AG08396 (cell line): Measurements from ENCODE around the gene DERL3.

Experiments used
- DNase-seq: peaks from one replicate; pipeline ENCODE4 v3.0.0; 2012; ENCODE audit warnings: low spot score, mixed read lengths

The DERL3 gene

DNA sequence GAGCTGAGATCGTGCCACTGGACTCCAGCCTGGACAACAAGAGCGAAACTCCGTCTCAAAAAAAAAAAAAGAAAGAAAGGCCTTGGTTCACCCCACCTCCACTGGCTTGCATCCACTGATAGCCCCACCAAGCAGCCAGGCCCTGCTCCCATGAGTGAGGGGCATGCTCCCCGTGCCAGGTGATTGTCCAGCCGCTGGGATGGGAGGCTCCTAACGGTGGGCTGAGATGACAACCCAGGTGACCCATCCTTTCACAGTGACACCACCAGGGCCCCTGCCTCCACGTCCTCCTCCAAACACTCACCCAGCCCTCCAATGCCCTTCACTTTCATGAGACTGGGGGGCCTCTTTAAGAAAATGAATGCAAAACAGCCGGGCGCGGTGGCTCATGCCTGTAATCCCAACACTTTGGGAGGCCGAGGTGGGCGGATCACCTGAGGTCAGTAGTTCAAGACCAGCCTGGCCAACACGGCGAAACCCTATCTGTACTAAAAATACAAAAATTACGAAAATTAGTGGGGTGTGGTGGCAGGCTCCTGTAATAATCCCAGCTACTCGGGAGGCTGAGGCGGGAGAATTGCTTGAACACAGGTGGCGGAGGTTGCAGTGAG lies 8.6 kb upstream of the DERL3 start:
- no peak for DNase-seq

DNA sequence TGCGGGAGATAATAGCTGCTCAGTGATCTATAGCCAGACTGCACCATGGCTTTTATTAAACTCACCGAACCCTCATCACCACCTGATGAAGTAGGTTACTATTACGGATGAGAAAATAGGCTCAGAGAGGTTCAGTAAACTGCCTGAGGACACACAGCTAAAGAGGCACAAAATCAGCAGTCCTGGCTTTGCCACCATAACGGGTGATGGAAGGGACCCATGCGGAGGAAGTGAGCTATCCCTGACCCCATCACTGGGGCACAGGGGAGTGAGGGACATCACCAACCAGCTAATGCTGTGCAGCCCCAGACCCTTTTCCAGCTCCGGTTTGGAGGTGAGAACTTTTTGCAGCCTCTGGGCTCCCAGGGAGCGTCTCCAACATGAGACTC lies 7.3 kb upstream of the DERL3 start:
- no peak for DNase-seq

DNA sequence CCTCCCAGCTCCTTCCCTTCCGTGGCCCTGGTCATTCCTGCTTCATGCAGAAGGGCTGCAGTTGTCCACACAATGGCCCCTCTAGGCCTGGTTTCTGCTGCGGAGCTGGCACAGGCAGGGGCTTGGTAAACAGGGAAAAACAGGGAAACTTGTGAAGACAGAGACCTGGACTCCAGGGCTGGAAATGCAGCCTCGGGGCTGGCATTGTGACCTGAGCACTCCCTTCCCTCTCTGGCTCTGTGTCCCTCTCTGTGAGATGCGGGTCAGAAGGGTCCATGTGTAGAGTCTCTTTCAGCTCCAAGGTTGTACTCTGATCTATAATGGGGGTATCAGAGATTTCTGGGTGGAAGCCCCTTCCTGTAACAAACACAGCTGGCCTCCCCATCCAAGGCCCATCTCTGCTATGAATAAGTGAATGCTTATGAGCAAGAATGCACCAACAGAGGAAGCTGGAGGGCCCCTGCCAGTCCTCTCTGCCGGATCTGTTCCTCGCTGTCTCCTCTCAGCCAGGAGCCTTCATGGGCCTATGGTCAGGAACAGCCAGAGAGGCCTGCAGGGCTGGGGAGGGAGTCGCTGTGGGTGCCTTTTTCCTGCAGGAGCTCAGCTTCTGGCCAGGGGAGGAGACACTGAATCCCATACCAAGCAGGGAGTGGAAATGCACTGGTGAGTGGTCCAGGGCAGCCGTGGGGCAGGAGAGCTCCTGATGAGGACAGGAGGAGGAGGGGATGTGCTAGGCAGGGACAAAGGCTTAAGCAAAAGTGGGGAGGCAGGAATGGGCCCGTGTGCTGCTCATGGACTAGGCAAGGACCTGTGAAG lies 6.7 kb upstream of the DERL3 start:
- no peak for DNase-seq

DNA sequence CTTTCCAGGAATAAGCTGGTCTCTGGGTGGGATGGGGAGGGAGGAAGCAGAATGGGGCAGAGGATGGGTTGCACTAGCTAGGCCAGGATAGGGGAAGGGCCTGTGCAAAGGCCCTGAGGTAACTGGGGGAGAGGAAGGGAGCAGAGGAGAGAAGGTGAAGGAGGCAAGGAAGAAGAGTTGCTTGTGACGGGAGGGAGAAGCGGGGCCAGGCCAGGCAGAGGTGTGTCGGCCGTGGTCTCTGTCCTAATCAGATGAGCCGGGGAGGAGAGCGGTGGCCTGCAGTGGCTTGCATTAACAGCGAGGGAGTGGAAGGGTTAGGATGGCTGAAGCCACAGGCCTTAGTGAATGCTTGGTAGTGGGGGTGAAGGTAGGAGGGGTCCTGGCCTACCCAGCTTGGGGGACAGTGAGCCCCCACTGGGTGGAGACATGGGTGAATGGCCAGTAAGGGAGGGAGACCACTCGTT lies 6.0 kb upstream of the DERL3 start:
- no peak for DNase-seq

DNA sequence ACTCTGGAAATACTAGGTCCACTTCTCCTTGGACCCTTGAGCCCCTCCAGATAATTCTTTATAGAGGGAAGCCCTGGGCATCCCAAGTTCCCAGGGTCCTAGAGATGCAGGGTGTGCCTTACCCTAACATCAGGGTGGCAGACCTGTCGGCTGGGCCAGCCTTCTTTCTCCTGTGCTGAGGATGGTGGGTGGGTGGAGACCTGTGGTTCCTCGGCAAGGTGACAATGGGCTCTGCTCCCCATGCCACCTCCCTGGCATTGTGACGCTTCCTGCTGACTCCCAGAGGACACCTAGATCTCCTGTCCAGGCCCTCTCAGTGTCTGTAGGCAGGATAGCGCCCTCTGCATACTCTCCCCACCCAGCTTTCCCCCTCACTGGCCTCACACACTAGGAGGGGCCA lies 3.8 kb upstream of the DERL3 start:
- no peak for DNase-seq

DNA sequence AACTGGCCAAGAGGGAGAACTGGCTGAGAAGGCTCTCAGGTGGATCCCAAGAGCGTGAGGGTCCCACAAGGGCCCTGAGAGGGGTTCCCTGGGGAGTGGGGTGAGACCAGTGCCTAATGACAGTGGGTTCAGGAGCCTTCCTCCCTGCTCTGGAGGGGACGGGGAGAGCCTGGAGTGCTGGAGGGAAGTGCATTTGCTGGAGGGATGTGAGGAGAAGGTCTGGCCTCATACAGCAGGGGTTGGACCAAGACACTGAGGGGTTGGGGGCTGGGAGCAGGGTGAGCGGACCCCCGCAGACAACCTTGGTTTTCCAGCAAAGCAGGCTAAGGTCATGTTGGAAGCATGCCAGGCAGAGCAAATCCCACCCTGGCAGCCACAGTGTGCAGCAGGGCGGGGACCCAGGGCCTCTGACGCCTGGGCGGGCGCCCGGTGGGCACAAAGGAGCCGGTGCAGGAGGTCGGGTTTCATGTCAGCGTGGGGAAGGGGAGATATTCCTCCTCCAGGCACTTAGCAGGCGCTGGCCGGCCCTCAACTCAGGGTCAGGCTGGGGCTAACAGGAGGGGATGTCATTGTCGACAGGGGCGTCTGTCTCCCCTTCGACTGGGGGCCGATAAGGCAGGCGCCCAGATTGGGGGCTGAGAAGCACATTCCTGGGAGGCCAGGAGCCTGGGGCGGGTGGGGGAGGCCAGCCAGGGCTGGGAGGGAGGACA lies 3.1 kb upstream of the DERL3 start:
- no peak for DNase-seq

DNA sequence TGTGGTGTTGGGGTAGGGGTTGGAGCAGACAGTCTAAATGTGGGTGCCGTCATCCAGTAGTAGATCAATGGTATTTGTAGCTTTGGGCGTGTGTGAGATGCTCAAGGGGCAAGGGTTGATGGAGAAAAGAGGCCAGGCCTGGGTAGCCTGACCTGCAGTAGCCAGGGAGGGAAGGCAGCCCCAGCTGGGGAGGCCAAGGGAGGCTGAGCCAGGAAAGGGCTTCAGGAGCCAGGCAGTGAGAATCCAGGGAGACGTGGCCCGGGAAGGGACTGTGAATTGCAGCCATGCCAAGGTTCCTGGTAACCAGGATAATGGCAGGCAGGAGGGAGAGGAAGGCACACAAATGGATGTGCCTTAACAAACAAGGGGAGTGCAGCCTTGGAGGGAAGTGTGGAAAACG lies 2.5 kb upstream of the DERL3 start:
- no peak for DNase-seq

DNA sequence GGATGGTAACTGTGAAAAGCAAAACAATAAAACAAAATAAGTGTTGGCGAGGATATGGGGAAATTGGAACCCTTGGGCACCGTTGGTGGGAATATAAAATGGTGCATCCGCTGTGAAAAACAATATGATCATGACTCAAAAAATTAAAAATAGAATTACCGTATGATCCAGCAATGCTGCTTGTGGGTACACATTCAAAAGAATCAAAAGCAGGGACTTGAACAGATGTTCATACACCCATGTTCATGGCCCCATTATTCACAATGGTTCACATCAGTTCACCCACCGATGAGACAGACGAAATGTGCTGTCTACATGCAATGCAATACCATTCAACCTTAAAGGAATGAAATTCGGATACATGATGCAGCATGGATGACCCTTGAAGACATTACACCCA lies 1.2 kb upstream of the DERL3 start:
- DNase-seq, result no peak

DNA sequence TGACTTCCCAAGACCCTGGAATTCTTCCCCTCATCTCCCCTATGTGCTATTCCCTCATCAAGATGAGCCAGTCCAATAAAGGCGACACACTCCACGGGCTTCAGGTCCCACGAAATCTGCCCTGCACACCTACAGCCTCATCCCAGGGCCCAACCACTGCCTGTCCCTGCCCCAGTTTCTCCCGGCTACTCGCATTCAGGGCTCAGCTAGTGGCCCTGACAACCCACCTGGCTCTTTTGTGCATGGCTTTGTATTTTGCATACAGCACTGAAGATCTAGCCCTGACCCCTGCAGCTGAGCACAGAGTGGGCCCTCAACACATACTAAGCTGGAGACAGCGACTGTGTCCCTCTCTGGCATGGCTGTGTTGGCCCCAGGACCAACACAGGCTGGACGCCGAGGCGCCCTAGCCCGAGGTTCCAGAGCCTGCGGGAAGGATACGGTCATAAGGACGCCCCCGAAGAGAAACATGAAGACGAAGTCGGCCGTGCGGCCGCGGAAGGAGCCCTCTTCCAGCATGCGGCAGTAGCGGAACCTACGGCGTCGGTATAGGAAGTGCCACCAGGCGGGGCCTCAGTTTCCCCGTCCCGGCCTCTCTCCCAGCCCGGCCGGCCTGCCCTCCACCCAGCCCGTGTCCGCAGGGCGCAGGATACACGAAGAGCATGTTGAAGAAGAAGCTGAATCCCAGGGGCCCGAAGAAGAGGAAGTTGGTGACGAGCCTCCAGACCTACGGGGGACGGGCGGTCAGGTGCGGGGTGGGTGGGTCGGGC lies 710 bp downstream of the DERL3 start:
- no peak for DNase-seq

DNA sequence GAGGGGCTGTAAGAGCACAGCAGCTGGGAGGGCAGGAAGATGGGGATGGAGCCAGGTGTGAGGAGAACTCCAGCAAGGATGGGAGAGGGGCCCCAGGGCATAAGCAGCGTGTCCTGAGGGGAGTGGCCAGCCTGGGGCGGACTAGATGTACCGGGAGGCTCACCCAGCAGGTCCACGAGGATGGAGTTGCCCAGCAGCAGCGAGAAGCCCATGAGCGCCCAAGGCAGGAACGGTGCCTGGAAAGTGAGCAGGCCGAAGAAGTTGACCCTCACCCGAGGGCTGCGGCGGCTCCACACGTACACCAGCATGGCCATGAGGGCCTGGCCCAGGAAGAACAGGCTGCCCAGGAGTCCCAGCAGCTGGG lies 1.3 kb downstream of the DERL3 start:
- DNase-seq, result no peak

DNA sequence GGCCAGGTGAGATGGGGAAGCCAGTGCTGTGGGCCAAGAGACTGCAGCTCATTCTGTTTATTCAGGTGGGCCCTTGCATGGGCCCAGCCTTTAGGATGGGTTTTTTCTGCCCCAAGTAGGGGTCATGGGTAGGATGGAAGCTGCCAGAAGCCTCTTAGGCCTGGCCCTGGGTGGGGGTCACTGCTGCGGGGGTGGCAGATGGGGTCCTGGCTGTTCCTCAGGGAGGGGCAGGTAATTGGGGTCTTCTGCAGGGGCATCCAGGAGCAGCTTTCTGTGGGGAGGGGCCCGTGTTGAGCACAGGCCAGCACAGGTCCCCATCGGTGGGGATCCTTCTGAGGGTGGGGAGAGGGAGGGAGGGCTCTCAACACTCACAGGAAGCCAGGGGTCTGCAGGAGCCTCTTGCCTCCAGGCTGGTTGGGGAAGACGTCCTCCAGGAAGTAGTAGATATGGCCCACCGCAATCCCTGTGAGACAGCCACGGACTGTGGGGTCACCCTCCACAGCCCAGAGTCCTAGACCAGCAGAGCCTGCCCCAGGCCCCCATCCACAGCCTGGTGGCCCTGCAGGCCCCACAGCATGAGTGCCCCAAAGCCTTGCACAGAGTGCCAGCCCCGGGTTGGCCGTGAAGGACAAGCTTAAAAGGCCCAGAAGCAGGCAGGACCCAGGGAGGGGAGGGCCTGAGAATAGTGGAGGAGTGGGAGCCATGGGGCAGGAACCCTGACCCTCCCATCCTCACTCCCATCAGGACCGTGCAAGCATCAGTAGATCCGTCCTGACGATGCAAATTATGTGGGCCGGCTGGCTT lies 1.9 kb downstream of the DERL3 start:
- no peak for DNase-seq

DNA sequence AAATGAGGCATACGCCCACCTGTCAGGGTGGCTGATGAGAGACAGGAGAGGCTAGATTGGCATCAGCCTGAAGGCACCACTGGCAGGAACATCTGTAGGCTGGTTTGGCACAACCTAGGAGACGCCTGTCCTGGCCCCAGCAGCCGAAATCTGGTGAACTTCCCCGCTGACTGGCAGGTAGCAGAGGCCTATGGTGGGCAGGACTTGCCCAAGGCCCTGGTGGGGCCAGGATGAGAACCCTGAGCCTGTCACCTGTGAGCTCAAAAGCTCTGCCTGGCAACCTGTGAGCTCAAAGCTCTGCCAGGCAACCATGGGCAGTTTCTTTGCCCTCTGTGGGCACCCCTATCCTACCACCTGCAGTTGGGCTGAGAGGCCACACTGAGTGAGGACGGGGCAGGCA lies 2.5 kb downstream of the DERL3 start:
- DNase-seq, result no peak

DNA sequence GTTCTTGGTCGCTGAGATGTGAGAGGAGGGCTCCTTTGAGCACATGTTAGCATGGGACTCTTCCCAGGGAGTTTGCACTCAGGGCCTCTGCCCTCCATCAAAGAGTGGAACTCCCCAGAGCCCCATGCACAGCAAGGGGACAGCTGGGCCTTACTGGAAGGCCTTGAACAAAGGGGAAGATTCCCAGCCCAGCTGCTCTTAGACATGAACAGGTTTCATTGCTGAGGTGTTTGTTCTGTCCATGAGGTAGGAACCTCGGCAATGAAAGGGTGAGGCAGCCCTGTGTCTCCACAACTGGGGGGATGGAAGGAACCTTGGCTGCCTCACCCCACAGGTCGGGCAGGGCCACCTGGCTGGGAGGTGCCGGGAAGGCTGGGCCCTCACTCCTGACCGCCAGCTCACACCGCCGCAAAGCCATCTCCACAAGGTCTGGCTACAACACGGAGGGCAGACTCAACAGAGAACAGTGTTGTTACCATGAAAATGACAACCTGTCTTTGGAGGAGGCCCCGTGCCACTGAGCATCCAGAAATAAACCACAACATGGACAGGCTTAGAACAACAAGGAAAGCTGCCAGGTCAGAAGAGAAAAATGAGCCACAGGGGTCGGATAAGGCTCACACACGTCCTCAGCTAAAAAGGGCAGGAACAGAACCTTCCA lies 3.2 kb downstream of the DERL3 start:
- no peak for DNase-seq

DNA sequence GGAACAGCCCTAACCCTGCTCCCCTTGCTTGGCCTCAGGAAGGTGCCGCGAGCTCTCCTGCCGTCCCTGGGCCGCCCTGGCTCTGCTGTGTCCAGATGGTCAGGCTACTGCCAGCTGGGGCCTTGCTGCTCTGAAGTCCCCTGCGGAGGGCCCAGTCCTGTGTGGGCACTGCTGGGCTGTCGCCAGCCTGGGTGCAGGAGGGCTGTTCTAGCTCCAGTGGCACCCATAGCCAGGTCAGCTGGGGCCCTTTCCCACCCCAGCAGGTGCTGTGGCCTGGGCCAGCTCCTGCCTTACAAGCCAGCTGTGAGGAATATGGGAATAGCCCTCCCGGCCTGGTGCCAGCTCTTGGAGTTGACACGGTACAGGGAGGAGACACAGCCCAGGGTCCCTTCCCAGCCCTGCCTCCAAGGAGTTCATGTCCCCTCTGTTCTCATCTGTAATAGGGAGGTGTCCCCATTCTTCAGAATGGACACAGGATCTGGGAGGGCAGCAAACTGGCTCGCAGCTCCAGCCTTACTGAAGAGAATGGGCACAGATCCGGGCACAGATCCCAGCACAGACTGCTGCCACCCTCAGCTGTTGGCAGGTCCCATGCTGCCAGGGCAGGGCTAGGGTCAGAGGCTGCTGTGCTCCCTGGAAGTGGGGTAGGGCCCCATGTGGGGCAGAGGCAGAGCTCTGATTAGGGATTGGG lies 3.9 kb downstream of the DERL3 start:
- no peak for DNase-seq

DNA sequence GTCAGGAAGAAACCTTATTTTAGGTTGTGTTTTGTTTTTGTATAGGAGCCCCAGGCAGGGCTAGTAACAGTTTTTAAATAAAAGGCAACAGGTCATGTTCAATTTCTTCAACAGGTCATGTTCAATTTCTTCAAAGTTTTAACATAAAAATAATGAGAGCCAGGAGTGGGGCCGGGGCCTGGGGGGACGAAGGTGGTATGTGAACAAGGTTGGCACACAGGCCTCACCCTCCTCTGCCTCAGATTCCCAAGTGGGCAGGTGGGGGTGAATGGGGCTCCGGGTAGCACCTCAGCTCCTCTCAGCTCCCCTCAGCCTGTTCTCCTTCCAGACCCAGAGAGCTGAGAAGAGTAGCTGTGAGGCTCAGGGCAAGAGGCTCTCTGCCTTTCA lies 4.4 kb downstream of the DERL3 start:
- no peak for DNase-seq

DNA sequence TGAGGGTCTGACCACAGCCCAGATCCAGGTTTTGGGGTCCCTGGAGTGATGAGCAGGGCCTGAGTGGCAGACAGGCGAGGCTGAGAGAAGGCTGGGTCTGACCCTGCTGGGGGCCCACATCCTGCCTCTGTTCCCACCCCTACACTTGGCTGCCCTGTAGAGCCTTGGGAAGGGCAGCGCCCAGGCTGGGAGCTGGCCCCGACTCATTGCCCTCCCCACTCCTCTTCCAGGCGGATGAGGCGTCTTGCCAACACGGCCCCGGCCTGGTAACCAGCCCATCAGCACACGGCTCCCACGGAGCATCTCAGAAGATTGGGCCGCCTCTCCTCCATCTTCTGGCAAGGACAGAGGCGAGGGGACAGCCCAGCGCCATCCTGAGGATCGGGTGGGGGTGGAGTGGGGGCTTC lies 4.9 kb downstream of the DERL3 start:
- DNase-seq, result no peak

DNA sequence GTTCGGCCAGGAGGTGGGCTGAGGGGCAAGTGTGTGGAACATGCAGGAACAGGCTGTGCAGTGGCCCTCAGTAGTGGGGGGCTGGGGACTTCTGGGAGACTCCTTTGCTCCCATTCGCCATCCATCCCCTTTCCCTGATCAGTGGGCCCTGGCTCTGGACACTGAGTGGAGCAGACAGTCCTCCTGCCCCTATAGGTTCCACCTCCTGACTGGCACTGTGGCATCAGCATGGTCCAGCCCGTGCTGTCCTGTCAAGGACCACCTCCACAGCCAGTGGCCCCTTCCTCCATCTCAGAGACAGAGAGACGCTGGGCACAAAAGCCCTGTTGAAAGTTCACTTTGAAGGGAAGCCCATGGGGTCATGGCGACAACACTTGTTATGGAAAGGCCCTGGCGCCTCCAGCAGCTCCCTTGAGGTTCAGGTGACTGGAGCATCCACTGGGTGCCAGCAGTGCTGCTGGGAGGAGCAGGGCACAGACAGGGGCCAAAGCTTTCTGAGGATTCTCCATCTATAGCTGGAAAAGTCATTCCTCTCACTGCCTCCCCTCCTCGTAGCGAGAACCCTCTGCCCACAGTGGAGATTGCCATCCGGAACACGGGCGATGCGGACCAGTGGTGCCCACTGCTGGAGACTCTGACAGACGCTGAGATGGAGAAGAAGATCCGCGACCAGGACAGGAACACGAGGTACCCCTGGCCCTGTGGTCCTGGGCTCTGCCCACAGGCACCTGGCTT lies 5.6 kb downstream of the DERL3 start:
- DNase-seq, result no peak

DNA sequence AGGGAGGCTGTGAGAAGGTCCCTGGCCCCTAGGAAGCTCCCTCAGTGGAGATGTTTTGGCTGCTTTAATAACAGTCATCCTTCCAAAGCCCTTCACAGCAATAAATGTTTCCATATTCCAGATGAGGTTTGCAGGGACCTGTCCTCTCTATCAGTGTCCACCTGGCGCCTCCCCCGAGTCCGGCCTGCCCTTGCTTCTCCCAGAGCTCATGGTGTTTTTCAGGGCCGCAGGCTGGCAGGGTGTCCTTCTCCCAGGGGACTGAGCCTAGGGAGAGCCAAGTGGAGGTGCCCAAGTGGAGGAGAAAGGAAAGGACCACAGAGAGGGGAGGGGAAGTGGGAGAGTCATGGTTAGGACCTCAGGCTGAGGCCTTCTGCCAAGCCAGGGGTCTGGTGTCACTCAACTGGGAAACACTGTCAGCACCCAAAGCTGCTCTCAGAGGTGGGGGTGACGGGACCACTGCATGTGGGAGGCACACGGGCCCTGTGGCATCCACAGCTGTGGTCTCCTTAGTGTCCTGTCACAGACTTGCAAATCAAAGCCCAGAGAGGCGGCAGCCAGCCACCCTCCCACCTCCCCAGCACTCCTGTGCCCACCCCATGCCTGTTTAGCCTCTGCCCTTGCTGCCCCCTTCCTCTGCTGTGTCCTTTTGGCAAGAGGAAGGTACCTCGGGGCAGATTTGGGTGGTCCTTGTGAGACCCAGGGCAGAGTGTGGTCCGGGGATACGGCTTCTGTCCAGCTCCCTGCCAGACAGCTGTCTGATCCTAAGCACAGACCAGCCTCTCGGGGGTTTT lies 6.4 kb downstream of the DERL3 start:
- no peak for DNase-seq

DNA sequence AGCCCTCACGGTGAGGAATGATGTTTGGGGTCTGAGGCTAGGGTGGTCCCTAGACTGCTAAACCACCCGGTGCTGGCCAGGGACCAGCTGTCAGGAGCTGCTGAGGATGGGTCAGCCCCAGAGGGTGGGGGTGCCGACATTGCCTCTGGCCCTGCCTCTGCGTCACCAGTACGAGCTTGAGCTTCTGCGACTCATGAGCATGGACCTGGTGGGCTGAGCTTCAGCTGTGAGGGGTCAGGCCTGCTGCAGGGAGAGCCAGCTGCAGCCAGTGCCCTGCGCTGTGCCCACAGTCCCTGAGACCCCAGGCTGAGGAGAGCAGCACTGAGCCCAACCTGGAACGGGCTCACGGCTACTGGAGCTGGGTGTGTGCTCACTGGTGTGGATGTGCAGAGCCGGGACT lies 7.0 kb downstream of the DERL3 start:
- no peak for DNase-seq
